GM12873 (cell line): ENCODE results near the gene MTG2.

ENCODE experiments used
- TF ChIP-seq, protein P1 (sequence below): IDR thresholded peaks from 2 replicates; pipeline ENCODE4 v1.5.1; 2012; ENCODE audit warnings: low read depth, mild to moderate bottlenecking, moderate library complexity, low read length, control low read depth; ENCODE audit not compliant: insufficient read depth; ENCODE audit errors: missing control alignments

MTG2 gene

DNA sequence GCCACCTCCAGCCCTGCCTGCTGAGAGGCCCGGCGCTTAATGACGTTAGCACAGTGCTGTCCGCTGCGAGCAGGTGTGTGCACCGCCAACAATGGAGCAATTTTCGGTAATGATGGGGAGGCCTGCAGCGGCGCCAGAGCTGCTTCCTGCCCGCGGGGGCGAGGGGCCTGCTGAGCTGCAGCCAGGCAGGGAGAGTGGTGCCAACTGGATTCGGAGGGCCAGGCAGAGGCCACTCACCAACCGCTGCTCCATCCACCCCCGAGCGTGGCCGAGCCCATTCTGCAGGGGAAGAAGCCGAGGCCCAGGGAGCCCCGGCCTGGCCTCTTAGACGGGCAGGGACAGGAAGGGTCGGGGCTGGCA is 27.6 kb downstream of the MTG2 start:
- TF ChIP-seq, protein P1, sequence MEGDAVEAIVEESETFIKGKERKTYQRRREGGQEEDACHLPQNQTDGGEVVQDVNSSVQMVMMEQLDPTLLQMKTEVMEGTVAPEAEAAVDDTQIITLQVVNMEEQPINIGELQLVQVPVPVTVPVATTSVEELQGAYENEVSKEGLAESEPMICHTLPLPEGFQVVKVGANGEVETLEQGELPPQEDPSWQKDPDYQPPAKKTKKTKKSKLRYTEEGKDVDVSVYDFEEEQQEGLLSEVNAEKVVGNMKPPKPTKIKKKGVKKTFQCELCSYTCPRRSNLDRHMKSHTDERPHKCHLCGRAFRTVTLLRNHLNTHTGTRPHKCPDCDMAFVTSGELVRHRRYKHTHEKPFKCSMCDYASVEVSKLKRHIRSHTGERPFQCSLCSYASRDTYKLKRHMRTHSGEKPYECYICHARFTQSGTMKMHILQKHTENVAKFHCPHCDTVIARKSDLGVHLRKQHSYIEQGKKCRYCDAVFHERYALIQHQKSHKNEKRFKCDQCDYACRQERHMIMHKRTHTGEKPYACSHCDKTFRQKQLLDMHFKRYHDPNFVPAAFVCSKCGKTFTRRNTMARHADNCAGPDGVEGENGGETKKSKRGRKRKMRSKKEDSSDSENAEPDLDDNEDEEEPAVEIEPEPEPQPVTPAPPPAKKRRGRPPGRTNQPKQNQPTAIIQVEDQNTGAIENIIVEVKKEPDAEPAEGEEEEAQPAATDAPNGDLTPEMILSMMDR: no peak

DNA sequence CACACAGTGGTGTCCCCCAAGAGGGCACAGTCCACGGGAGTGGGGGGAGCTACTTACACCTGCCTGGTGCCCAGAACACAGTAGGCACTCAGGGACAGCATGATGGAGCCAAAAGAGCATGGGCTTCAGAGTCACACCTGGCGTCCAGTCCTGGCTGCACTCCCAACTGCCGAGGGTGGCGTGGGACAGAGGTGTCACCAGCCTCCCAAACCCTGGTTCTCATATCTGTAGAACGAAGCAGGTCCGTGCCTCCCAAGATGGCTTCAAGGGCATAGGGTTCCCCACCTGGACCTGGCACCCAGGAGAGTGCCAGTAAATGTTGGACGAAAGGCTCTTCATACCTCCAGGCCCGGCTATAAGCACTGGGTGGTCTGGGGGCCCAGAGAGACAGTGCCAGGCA is 28.4 kb downstream of the MTG2 start:
- TF ChIP-seq, protein P1: no peak

DNA sequence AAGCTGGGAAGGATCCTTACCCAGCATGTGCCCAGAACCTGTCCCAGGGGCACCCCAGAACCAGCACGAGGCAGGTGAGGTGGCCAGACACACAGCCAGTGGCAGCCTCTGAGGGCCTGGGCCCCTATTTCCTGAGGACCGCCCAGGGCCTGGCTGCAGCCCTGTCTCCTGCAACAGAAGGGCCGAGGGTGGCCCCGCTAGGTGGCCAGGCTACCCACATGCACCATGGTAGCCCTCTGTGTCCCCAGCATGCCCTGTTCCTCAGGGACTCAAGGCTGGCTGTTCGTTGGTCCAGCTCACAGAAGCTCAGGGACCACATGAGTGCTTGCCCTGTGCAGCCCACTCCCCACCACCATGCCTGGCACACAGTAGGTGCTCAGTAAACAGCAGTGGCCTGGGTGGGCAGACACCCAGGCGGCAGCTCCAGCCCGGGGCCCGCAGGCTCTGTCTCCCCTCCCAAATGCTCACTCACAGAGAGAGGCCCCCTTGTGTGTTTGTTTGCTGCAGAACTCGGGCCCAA is 29.0 kb downstream of the MTG2 start:
- TF ChIP-seq, protein P1: no peak

DNA sequence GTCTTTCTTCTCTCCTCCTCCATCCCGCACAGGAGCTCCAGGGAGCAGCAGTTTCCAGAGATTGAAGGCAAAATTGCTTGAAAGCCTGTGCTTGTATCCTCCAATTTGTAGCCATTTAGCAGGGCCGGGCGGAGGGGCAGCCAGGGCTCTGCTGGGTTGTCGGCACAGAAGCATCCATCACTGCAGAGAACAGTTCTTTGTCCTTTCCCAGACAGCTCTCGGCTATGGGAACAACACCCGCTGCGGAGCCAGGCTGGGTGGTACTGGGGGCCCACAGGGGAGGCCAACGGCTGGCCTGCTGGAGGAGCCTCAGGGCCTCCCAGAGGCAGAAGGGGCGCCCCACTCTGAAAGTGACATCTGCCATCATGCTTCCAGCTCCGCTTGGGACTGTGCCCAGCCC is 29.5 kb downstream of the MTG2 start:
- TF ChIP-seq, protein P1: no peak

DNA sequence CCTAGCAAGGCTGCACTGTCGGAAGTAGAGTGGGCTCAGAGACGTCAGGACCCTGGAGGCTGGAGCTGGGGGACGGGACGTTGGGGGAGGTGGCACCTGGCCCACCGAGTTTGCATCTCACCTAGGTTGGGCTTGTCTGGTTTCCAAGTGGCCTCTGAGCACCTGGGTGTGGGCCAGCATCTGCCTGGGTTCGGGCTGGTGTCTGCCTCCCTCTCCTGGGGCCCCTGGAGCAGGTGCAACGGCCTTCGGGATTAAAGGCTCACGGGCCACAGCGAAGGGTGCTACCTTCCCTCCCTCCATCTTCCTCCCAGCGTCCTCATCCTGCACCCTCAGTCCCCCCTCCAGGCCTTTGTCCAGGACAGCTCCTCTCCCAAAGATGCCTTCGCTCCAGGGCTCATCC is 31.2 kb downstream of the MTG2 start:
- TF ChIP-seq, protein P1: no peak

DNA sequence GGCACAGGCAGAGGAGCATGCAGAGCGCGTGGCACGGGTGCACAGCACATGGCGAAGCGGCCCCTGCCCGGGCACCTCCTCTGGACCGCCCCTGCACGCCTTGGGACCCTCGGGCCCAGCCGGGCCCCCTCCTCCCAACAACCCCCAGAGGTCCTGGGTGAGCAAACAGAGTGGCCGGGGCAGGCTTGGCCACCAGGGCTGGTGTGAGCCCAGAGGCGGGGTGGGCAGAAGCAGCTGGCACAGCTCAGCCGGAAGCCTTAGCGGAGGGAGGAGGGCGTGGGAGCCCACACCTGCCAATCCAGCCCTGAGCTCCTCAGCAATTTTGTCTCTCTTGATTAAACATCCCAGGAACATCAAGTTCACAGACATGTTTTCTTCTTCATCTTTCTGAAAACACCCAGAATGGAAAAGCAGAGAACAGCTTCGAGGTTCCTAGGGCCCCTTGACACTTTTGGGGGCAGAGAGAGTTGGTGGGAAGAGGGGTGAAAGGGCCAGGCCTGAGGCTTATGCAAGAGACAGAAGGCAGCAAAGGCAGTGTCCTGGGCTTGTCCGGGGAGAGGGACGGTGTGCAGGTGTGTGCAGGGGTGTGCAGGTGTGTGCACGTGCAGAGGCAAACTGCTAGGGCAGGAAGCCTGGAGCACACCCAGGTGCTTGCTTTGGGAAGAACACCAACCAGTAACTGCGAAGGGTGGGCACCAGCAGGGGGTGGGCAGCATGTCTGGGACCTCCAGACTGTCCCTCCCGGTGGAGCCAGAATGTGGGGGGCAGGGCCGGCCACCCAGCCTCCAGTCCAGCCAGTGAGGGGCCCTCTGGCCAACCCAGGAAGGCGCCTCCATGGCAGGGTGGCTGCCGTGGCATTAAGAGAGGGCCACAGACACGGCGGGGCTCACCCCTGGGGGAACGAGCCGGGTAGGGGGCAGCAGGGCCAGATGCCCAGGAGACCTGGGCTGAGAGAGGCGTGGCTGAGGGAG is 32.5 kb downstream of the MTG2 start:
- TF ChIP-seq, protein P1: no peak

DNA sequence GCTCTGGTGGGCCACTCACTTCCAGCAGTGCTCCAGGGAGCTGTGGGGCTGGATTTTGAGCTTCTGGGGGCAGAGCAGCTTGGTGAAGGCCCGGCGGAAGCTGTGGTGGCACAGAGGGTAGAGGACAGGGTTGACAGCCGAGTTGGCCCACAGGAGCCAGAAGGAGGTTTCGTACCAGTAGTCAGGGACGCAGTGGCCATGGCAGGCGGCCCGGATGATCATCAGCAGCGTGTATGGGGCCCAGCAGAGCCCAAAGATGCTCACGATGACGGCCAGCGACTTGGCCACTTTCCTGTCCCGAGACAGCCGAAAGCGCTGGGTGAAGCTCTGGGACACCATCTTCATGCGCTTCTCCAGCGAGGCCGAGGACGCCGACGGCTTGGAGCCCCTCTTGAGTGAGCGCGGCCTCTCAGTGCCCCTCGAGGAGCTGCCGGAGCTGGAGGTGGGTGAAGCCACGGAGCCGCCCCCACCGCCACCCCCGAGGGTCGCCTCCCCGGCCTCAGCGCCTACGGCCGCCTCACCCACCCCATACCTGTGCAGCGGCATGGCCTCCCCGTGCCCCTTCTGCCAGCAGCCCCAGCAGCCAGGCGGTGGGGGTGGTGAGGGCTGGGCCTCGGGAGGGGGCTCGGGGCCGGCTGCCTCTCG is 33.3 kb downstream of the MTG2 start:
- TF ChIP-seq, protein P1: no peak
